ENCODE data around the gene SLC36A3.
A peak's percentile ranks its signal among the peaks of the same experiment; 100 is the strongest.

Gene SLC36A3

GRCh38 chr5:151293624-151294023, 9.9 kb downstream of the SLC36A3 start:
- Histone ChIP-seq H3K4me3 (ENCODE audit: low read depth, low read length) (no peak overlapping the region), H3K9me3 (ENCODE audit: severe bottlenecking) (no peaks in the 10 kb centered on the region), H3K27ac (no peak overlapping the region), H3K27me3 (ENCODE audit: insufficient read depth, low read depth, severe bottlenecking) (peaks cover 2% of the 10 kb centered on the region), H3K36me3 (no peaks in the 10 kb centered on the region)
- no peak for DNase-seq
- TF ChIP-seq, protein P1, sequence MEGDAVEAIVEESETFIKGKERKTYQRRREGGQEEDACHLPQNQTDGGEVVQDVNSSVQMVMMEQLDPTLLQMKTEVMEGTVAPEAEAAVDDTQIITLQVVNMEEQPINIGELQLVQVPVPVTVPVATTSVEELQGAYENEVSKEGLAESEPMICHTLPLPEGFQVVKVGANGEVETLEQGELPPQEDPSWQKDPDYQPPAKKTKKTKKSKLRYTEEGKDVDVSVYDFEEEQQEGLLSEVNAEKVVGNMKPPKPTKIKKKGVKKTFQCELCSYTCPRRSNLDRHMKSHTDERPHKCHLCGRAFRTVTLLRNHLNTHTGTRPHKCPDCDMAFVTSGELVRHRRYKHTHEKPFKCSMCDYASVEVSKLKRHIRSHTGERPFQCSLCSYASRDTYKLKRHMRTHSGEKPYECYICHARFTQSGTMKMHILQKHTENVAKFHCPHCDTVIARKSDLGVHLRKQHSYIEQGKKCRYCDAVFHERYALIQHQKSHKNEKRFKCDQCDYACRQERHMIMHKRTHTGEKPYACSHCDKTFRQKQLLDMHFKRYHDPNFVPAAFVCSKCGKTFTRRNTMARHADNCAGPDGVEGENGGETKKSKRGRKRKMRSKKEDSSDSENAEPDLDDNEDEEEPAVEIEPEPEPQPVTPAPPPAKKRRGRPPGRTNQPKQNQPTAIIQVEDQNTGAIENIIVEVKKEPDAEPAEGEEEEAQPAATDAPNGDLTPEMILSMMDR (IDR thresholded peaks at IDR 0.05; ENCODE audit: low read depth, low read length), result no peak

DNA sequence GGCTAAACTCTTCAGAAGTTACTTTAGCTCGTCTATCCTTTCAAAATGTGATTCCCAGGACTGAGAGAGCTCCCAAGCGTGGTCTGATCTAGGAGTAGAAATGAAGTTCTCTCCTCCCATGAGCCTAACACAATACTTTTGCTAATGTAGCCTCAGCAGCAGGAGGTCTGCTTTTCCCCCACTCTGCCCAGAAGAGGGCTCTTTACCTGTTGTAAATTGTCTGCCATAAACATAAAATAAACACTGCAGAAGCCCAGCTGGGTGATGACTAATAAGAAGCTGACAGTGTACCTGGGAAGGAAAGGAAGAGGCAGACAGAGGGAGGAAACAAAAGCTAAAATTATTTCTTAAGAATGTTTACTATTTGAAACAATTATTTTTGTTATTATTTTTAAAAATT, 15.4 kb downstream of the SLC36A3 start:
- Histone ChIP-seq H3K4me3 (ENCODE audit: low read depth, low read length) (no peak overlapping the region), H3K27me3 (ENCODE audit: insufficient read depth, low read depth, severe bottlenecking) (no peaks in the 10 kb centered on the region), H3K27ac (no peak overlapping the region), H3K9me3 (ENCODE audit: severe bottlenecking) (no peaks in the 10 kb centered on the region), H3K36me3 (no peaks in the 10 kb centered on the region)
- DNase-seq, result no peak
- TF ChIP-seq, protein P1 (IDR thresholded peaks at IDR 0.05; ENCODE audit: low read depth, low read length), result no peak

DNA sequence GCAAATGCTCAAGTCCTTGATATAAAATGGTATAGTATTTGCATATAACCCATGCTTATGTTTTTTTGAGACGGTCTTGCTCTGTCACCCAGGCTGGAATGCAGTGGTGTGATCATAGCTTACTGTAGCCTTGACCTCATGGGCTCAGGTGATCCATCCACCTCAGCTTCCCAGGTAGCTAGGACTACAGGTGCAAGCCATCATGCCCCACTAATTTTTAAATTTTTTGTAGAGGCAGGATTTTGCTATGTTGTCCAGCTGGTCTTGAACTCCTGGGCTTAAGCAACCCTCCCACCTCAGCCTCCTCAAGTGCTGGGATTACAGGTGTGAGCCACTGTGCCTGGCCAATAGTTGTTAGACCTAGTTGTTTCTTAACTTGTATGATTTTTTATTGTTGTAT, 17.3 kb downstream of the SLC36A3 start:
- no peak overlapping the region for H3K4me3 ChIP-seq (ENCODE audit: low read depth, low read length)
- H3K9me3 ChIP-seq (ENCODE audit: severe bottlenecking), result no peaks in the 10 kb centered on the region
- no peaks in the 10 kb centered on the region for H3K27me3 ChIP-seq (ENCODE audit: insufficient read depth, low read depth, severe bottlenecking)
- no peak overlapping the region for H3K27ac ChIP-seq
- TF ChIP-seq, protein P1 (IDR thresholded peaks at IDR 0.05; ENCODE audit: low read depth, low read length), result no peak
- no peaks in the 10 kb centered on the region for H3K36me3 ChIP-seq
- no peak for DNase-seq

GRCh38 chr5:151285683-151286082, 17.9 kb downstream of the SLC36A3 start:
- H3K4me3 ChIP-seq (ENCODE audit: low read depth, low read length), result no peak overlapping the region
- H3K27me3 ChIP-seq (ENCODE audit: insufficient read depth, low read depth, severe bottlenecking), result no peaks in the 10 kb centered on the region
- no peaks in the 10 kb centered on the region for H3K36me3 ChIP-seq
- no peak overlapping the region for H3K27ac ChIP-seq
- TF ChIP-seq, protein P1 (IDR thresholded peaks at IDR 0.05; ENCODE audit: low read depth, low read length), result no peak
- no peaks in the 10 kb centered on the region for H3K9me3 ChIP-seq (ENCODE audit: severe bottlenecking)
- no peak for DNase-seq

- Histone ChIP-seq H3K4me3 (ENCODE audit: low read depth, low read length) (no peak overlapping the region), H3K9me3 (ENCODE audit: severe bottlenecking) (no peaks in the 10 kb centered on the region), H3K27me3 (ENCODE audit: insufficient read depth, low read depth, severe bottlenecking) (no peaks in the 10 kb centered on the region), H3K27ac (no peak overlapping the region), H3K36me3 (no peaks in the 10 kb centered on the region)
- no peak for DNase-seq
- TF ChIP-seq, protein P1 (IDR thresholded peaks at IDR 0.05; ENCODE audit: low read depth, low read length), result peak; percentile 45
Observed at GRCh38 chr5:151284392-151284967, 19.1 kb downstream of the SLC36A3 start.
